GM12891 (cell line): ENCODE data around the gene PSMB11.
"Not testable (repeated sequence)": the region's sequence is repeated elsewhere in the genome, so short reads cannot be mapped to it uniquely, and the experiment has no call there.

Experiments
- DNase-seq: peaks from one replicate; pipeline ENCODE4 v3.0.0; 2011; ENCODE audit warnings: low spot score; ENCODE audit not compliant: insufficient read length
- FAIRE-seq: peaks from 2 replicates; lab custom pipeline; 2011; peaks lifted over from hg19 to GRCh38; lab: Jason Lieb, UNC
- PAX5 ChIP-seq: IDR thresholded peaks from 2 replicates; pipeline ENCODE4 v1.6.1; 2011; ENCODE audit warnings: low read length, moderate library complexity, mild to moderate bottlenecking; ENCODE audit not compliant: insufficient read depth, severe bottlenecking
- POLR2A ChIP-seq: IDR thresholded peaks from 2 replicates; pipeline ENCODE4 v1.6.1; 2011; ENCODE audit warnings: low read depth, low read length, control low read depth
- POLR2AphosphoS5 ChIP-seq: IDR thresholded peaks from 2 replicates; pipeline ENCODE4 v1.6.1; 2011; ENCODE audit warnings: low read depth, low read length, control low read depth
- POU2F2 ChIP-seq: IDR thresholded peaks from 2 replicates; pipeline ENCODE4 v1.6.1; 2011; ENCODE audit warnings: low read depth, mild to moderate bottlenecking, control low read depth, low read length, moderate library complexity
- SPI1 ChIP-seq: IDR thresholded peaks from 2 replicates; pipeline ENCODE4 v1.6.1; 2011; ENCODE audit warnings: low read depth, low read length, control low read depth
- TAF1 ChIP-seq: IDR thresholded peaks from 2 replicates; pipeline ENCODE4 v1.6.1; 2011; ENCODE audit warnings: low read depth, low read length, control low read depth

PSMB11 gene

DNA sequence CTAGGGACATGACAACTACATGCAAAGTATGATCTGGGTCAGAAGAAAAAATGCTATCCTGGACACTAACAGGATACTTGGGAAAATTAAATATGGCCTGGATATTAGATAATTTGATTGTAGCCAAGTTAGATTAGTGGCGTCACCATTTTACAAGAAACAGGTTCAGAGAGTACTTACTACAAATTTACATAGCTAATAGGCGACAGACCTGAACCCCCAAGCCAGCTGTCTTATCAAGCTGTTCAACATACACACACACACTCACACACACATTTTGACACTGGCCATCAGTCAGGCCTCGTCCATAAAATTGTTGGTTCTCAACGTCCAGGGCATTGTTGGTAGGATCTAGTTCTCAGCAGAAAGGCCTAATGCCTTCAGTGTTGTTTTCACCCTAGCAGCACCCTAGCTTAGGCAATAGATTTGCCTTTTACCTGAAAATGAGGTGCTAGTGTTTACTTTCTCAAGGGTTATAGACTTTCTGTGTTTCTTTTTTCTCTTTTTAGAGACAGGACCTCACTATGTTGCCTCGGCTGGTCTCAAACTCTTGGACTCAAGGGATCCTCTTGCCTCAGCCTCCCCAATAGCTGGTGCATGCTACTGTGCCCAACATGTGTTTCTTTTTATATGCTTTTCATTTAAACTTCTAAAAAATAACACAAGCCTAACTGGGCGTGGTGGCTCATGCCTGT lies 28.8 kb upstream of the PSMB11 start:
- TF ChIP-seq POLR2A: no peak
- FAIRE-seq (no peak), DNase-seq (no peak)

DNA sequence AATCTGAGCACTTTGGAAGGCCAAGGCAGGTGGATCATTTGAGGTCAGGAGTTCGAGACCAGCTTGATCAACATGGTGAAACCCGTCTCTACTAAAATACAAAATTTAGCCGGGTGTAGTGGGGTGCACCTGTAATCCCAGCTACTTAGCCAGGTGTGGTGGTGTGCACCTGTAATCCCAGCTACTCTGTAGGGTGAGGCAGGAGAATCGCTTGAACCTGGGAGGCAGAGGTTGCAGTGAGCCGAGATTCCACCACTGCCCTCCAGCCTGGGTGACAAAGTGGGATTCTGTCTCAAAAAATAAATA lies 28.3 kb upstream of the PSMB11 start:
- DNase-seq, FAIRE-seq: not testable (repeated sequence)

GRCh38 chr14:23015618-23016017 lies 26.4 kb upstream of the PSMB11 start:
- DNase-seq (no peak), FAIRE-seq (no peak)
- TF ChIP-seq POLR2AphosphoS5: no peak
- TF ChIP-seq SPI1: no peak
- no peak for TF ChIP-seq PAX5
- TF ChIP-seq POLR2A: no peak
- no peak for TF ChIP-seq TAF1
- TF ChIP-seq POU2F2: no peak

- DNase-seq (no peak), FAIRE-seq (no peak)
- TF ChIP-seq PAX5: no peak
- no peak for TF ChIP-seq SPI1
- no peak for TF ChIP-seq POU2F2
- no peak for TF ChIP-seq POLR2AphosphoS5
- no peak for TF ChIP-seq TAF1
- TF ChIP-seq POLR2A: no peak
These were observed 24.9 kb upstream of the PSMB11 start for GRCh38 chr14:23017091-23017490.

GRCh38 chr14:23018107-23018506 lies 23.9 kb upstream of the PSMB11 start:
- TF ChIP-seq TAF1 (no peak), POLR2AphosphoS5 (no peak), POLR2A (no peak), SPI1 (no peak), PAX5 (no peak)
- DNase-seq: no peak
- FAIRE-seq: no peak

GRCh38 chr14:23020143-23021128 lies 21.6 kb upstream of the PSMB11 start:
- no peak for DNase-seq
- FAIRE-seq: no peak
- TF ChIP-seq POLR2A: no peak
- TF ChIP-seq SPI1: no peak
- TF ChIP-seq TAF1: no peak
- no peak for TF ChIP-seq POLR2AphosphoS5
- no peak for TF ChIP-seq POU2F2
- TF ChIP-seq PAX5: no peak

GRCh38 chr14:23021434-23021833 lies 20.6 kb upstream of the PSMB11 start:
- DNase-seq (no peak), FAIRE-seq (no peak)
- TF ChIP-seq PAX5 (no peak), POU2F2 (no peak), SPI1 (no peak), POLR2A (no peak), TAF1 (no peak)

DNA sequence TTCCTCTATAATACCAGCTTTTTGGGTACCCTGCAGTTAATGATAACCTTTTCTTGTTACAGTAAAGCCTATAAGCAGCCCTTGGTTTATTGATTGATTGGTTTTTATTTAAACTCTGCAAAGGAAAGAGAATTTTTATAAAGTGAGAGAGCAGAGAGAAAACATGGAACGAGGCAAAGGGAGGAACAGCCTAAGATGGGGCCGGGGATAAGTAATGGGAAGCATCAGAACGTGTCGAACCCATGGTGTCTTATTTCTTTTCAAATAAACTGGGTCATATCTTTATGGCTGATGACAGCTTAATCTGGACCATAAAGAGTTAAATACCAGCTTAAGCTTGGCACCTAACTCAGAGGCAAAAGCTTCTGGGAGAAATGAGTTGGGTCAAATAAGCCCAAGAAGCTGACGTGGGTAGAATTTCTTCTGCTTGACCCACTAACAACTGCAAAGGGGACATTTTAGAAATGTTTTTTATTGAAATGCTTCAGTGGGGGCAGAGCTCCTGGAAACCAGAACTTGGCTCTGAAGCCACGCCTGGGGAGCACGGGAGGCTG lies 20.0 kb upstream of the PSMB11 start:
- TF ChIP-seq POLR2A (no peak), POLR2AphosphoS5 (no peak), PAX5 (no peak), POU2F2 (no peak), SPI1 (no peak), TAF1 (no peak)
- FAIRE-seq: no peak
- no peak for DNase-seq

- FAIRE-seq (no peak), DNase-seq (no peak)
- TF ChIP-seq POLR2A: no peak
- TF ChIP-seq POU2F2: no peak
These were observed 18.8 kb upstream of the PSMB11 start for GRCh38 chr14:23023022-23023794.

DNA sequence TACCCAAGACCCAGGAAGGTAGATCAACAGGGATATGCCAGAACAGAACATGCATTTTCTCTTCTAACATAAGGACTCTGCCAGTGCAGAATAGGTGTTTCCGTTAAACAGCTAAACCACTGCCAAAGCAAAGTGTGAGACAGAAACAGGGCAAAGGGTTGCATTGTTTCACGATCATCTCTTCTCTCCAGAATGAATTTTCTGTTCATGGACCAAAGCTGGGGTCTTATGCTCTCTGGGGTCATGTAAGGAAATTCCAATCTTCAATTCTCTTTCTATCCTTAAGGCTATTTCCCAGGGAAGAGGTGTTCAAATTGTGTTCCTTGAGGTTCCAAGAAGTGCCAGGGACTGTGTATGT lies 18.2 kb upstream of the PSMB11 start:
- no peak for FAIRE-seq
- no peak for DNase-seq
- TF ChIP-seq PAX5 (no peak), POU2F2 (no peak), POLR2AphosphoS5 (no peak), POLR2A (no peak), TAF1 (no peak), SPI1 (no peak)
